NCI-H128 (cell line): ENCODE measurements around the gene SETX.
A peak's percentile ranks its signal among the peaks of the same experiment; 100 is the strongest.

Experiments used
- DNase-seq: peaks from one replicate; lab custom pipeline; 2025; ENCODE audit not compliant: unreplicated experiment; lab: John Stamatoyannopoulos, UW

The SETX gene

DNA sequence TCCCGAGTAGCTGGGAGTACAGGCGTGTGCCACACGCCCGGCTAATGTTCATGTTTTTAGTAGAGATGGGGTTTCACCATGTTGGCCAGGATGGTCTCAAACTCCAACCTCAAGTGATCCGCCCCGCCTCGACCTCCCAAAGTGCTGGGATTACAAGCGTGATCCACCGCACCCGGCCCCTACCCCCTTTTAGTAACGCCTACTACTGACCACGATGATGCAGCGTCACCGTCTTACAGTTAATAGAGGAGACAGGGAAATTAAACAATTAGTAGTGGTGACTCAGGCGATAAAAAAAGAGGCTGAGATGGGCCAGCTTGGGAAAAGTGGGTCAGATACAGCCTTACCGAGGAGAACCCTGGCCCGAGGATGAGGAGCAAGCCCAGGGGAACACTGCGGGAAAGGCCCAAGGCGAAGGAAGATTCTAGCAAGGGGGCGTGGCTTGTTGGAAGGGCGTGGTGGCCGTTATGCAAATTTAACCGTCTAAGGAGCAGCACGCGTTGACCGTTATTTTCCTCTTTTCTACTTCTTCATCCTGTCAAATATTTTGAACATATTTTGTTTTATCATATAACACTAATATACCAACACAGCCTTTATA lies 1.6 kb upstream of the SETX start:
- DNase-seq: no peak

DNA sequence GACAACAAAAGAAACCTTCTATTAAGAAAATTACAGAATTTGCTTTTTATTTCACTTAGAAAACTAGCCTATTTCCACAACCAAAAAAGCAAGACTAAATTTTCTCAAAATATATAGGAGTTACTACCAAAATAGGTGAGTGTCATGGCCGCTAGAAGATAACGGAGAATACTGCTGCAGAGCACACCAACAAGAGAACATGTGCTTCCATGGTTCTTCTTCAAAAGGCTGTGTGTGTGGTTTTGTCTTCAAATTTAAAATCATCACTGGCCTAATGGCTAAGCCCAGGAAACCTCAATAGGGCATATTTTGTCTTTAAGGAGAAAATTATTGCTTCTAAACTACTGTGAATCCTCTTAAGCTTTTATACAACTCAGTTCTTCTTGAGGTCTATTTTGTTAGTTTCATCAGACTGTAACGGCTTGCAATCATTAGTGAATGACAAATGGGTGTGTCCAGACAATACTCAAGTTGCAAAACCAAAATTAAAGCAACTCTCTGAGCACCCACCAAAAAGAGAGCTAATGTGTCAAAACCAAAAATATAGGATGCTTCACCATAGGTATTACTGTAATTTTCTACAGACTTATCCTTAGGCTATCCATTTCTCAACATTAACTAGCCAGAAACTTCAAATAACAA lies 3.3 kb downstream of the SETX start:
- no peak for DNase-seq

DNA sequence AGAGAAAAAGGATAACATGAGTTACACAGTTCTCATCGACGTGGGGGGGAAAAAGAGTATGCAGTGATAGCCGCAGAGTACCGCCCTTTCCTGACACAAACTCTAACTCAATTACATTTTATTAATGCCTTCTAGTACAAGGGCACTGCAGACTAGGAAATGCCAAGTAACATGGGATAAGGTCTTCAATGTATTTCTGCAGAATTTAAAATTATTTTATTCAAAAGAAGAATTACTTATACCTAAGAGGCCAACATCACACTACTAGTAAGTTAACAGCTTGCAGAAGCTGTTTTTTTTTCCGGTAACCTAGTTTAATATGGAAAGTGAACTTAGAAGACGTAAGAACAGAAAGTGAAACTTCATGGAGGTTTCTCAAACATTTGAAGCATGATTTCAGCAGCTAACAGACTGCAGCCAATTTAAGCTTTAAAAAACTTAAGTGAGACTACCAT lies 3.9 kb downstream of the SETX start:
- no peak for DNase-seq

DNA sequence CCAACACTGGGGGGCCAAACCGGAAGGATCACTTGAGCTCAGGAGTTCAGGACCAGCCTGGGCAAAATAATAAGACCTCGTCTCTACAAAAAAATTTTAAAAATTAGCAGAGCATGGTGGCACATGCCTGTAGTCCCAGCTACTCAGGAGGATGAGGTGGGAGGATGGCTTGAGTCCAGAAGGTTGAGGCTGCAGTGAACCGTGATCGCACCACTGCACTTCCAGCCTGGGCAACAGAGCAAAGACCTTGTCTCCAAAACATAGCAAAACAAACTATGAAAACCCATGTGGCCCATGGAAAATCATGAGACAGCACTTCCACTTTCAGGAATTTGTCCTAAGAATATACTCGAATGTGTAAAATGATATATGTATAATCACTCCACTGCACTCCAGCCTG lies 6.1 kb downstream of the SETX start:
- no peak for DNase-seq

DNA sequence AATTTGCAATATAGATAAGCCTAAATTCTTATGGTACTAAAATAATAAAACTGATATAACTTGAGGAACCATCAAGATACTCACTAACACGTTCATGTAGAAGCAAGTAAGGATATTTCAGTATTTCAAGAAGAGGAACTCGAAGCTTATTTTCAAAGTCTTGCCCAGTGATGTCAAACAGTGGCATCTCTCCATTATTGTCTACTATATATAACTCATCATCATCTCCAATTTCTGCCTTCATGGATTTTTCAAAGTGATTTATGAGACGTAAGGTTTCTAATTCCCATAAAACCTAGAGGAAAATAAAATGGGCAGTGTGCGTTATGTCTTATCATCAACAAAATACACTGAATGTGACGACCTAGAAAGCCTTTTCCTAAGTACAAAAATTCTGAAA lies 8.6 kb downstream of the SETX start:
- no peak for DNase-seq

DNA sequence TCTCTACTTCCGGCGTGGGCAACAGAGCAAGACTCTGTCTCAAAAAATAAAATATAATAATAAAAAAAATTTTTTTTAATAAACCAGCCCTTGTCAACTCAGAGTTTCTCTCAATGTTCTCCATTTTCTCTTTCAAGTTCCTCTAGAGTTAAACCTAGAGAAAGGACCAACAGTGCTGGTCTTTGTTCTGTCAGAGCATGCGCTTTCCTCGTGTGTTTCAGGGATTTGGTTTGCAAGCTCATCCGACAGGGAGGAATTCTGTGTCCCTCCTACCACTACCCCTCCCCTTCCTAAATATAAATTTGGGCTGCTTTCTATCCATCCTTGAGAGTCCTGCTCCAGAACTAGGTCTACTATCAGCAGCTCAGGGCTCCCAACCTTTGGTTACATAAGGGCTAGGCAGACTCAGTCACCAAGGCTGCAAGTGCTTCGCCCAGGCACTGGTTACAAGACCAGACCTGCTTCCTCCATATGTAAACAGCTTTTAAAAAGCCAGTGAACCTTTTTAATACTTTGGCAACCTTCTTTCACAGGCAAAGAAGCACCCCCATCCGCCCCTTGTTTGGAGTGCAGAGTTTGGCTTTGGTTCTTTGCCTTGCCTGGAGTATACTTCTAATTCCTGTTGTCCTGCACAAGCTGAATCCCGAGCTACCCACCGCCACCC lies 13.5 kb downstream of the SETX start:
- no peak for DNase-seq

DNA sequence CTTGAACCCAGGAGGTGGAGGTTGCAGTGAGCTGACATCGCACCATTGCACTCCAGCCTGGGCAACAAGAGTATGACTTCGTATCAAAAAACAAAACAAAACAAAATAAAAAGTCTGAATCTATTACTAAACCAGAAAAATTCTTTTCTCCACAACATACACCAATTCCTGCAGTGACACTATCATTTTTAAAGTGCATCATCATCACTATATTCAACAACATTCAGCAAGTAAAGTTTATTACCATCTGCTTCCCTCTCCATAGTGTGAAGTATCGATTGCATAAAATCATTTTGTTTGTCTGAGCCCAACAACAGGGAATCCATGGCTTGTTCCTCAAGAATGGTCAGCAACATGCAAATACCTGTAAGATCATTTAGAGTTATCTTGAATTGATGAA lies 20.4 kb downstream of the SETX start:
- no peak for DNase-seq

DNA sequence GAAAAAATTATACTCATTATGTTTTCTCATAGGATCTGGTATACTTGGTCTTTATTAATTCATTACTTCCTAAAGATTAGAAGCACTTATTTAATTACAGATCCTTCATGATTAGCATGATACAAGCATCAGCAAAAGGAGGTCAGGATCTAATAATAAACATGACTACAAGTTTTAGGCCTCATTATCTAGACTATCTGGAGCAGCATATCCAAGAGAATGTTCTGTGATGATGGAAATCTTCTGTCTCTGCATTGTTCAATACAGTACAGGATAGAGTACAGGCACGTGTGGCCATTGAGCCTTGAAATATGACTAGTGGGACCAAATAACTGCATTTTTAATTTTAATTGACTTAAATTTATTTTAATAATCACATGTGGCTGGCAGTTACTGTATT lies 21.2 kb downstream of the SETX start:
- no peak for DNase-seq

DNA sequence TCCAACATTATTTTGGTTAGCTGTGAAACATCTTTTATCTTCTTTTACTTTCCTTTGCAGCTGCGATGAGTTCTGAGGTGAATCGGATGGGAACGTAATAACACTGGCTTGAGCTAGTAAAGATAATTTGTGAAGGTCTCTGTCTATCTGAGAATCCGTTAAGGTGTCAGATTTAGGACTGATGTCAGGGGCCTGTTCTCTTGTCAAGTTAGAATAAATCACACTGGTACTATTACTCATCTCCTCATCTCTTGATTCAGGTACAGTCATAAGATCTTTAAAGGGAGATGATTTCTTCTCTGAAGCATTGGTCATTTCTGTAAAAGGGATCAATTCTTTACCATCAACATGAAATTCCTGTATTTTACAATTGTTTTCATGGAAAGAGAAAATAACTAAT lies 26.2 kb downstream of the SETX start:
- DNase-seq: no peak

DNA sequence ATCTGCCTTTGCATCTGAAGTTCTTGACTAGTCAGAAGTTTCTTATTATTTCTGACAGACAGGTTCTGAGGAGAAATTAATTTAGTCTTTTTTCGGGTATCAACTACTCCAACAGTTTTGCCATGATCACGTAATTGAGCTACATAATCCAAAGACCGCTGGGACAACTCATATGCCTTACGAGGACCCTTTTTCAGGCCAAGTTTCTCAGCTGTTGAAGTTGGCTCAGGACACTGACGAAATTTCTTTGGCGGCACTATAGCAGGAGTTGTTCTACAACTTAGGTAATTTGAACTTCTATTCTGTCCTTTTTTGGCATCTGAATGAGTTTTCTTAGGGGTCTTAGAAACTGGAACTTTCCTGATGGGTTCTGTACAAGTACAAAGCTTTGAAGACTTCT lies 27.2 kb downstream of the SETX start:
- DNase-seq: no peak

DNA sequence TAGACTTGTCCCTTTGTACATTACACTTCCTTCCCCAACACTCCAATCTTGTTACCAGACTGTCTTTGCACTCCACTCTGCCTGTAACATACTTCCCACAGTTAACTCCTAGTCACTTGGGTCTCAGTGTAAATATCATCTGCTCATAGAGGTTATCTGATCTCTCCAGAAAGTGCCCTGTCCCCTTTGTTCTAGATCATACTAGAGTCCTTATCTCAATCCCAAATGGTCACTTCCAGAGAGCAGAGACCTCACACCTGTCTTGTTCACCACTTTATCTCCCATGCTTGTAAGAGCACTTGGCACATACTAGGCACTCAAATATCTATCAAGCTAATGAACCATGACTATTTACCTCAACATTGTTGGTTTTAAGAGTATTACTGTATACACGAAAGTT lies 30.4 kb downstream of the SETX start:
- peak; percentile 2 for DNase-seq

DNA sequence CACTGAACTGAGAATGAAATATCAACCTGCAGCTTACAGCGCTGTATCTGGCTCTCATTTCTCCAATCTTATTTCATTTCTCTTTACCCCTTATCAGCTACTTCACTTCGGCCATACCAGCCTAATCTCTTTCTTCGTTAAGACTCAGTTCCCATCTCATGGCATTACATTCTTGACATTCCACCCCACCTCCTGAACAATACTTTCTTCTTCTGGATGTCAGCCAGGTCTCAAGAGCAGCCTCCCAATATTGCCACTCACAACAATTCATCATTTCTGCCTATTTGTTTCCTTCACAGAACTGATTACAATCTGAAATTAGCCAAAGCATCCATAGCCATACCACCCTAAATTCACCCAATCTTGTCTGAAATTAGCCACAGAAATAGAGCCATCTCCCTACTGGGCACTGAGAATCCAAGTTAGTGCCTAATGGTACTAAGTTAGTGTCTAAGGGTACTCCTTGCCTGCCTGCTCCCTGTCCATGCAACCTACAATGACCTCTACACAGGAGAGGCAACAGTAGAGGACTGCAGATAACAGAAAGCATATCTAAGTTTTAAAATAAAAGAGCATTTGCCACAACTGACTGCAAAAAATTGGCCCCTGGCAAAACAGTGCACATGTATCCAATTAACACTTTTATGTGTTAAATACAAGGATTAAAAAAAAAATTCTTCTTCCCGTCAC lies 35.2 kb downstream of the SETX start:
- no peak for DNase-seq

DNA sequence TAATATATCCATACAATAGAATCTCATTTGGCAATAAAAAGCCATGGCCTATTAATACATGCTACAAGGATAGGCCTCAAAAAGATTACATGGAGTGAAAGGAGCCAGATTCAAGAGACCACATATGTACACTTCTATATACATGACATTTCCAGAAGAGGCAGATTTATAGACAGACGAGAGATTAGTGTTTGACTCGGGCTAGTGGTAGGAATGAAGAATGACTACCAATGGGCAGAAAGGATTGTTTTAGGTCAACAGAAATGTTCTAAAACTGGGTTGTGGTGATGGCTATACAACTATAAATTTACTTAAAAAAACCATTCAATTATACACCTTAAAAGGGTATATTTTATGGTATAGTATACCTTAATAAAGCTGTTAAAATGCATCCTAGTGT lies 41.9 kb downstream of the SETX start:
- no peak for DNase-seq

DNA sequence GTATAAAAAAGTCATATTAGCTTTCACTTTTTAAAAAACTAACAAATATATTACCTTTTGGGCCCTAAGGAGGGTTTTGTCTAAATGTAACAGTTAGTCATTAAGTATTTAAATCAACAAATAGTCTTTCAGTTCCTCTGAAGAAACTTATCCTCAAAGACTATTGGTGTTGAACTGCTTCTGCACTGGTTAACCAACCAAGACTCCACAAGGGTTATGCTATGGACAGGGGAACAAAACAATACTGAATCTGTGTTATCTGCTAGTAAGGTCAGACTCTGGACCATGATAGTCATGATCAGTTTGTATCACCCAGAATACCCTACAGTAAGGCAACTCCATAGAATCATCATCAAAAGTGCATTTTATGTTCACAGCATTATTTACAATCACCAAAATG lies 42.4 kb downstream of the SETX start:
- DNase-seq: no peak

DNA sequence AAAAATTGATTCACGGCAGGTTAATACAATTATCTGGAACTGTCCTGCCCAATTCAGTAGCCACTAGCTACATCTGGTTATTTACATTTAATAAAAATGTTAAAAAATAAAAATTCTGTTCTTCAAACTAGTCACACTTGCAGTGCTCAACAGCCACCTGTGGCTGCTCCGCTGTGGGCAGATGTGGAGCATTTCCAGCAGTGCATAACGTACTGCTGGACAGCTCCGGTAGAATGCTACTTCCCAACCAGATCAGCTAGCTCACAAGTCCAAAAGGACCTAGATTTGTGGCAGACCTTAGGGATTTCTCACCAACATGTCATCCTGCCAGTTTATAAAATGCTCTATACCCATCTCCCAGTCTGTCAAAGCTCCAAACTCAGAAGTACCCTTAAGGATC lies 42.8 kb downstream of the SETX start:
- DNase-seq: no peak

DNA sequence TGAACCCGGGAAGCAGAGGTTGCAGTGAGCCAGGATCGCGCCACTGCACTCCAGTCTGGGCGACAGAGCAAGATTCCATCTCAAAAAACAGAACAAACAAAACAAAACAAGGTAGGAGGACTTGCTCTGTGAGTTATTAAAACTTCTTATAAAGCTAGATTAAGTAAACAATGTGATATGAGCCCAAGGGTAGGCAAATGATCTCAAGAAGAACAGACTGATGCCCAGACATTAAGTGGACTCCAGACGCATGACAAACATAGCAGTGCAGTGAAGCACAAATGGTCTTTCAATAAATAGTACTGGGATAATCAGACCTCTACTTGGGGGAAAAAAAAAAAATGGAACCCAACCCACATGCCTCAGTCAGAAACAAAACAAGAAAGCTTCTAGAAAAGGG lies 45.7 kb downstream of the SETX start:
- DNase-seq: no peak

DNA sequence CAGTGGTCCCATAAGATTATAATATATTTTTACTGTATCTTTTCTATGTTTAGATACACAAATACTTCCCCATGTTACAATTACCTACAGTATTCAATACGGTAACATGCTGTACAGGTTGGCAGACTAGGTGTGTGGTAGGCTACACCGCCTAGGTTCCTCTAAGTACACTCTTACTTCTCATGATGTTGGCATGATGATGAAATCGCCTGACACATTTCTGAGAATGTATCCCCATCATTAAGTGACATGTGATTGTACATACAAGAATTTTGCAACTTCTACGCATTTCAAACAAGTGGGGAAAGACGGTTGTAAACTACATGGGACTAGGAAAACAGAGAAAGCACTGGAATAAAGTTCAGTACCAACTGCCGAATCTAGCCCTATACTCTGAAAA lies 53.3 kb downstream of the SETX start:
- DNase-seq: no peak

DNA sequence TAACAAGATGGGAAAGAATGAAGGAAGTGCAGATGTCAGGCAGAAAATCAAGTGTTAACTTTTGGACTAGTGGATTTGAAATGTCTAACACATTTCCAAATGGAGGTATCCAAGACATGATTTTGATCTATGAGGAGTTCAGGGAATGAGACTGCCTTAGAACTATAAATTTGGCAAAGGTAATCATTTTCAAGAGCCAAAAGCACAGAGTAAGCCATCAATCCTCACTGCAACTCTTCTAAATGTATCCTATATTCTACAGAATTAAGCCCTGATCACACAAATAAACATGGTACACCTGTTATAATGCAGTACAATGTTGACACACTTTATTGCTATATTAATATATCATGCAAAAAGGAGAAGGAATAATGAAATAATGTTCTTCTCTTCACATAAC lies 55.6 kb downstream of the SETX start:
- no peak for DNase-seq

DNA sequence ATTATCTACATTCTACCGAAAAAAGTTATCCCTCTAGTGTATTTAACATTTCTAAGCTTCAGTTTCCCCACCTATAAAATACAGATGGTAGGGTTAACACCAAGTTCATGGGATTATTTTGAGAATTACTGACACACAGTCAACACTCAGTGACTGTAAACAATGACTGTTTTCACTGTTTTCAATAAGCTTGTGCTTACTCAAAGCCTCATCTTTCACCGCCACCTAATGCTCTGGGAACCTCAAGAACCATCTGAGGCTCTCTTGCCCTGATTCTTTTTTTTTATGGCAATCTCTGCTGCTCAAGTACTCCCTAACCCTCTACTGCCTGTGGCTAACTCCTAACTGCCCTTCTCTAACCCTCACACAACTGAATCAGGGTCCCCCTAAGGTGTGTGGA lies 59.6 kb downstream of the SETX start:
- DNase-seq: no peak

DNA sequence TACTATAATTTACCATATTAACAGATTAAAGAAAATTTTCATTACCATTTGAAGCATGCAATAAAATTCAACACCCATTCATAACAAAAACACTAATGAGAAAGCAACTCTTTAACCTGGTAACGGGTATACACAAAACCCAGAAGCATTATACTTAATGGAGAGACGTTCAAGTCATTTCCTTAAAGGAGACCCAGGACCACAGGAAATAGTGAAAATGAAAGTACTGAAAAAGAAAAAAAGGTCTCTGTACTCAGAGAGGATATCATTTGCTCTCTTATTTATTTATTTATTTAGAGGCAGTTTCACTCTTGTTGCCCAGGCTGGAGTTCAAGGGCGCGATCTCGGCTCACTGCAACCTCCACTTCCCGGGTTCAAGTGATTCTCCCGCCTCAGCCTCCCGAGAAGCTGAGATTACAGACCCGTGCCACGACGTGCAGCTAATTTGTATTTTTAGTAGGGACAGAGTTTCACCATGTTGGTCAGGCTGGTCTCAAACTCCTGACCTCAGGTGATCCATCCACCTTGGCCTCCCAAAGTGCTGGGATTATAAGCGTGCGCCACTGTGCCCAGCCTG lies 61.6 kb downstream of the SETX start:
- DNase-seq: no peak

DNA sequence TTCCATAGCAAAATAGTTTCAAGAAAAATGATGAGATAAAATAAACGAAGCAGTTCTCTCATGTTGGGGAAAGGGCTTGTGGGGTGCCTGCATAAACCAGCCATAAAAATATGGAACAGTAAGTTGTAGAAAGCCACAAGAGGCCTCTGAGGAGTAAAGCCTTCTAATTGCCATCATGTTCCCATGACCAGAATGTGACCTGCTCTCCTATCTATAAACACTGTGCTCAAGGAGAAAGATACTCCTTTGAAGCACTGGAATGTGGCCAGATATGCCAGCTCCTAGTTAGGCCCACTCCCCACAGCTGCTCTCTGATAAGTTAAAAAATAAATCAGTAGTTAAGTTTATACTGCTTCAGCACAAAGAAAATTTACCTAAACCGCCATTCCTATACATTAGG lies 65.8 kb downstream of the SETX start:
- no peak for DNase-seq

DNA sequence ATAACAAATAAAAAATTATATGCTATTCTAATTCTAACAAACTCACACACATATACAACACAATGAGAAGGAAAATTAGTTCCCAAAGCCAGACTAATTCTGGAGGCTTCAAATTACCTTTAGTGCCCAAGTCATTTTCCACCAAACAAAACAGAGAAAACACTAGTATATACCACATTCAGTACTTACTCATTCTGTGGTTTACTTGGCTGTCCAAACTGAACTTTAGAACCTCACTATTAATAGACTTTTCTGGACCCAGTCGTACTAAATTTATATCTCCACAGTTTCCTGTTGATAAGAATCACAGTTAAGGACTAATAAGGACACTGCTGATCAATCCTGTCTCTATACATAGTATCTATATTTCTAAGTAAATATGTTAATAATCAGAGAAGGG lies 66.4 kb downstream of the SETX start:
- DNase-seq: no peak
